ENCODE results near the gene FAF1.

DNA sequence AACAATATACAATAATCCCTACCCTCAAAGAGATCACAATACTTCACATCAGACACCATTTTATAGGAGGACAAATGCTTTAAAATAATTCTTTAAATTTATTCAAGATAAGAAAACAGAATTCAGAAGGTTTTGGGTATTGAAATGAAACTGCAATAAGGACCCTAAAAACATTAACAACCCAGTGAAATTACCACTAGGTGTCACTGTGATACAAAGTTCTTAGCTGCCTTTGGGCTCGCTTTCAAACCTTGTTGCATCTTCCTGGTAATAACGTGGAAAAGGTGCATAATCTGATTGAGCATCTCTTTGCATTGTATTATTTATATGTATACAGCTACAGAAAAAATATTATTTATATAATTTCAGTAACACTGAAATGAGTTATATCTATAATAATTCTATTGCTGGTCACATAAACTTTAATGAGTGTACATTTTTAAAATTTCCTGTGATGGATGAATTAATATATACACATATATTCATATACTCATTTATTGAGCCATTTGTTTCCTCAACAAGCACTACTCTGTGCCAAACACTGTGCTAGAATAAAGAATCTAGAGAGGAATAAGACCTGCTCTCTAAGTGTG lies 185.2 kb downstream of the FAF1 start:
- TF ChIP-seq, protein P1, sequence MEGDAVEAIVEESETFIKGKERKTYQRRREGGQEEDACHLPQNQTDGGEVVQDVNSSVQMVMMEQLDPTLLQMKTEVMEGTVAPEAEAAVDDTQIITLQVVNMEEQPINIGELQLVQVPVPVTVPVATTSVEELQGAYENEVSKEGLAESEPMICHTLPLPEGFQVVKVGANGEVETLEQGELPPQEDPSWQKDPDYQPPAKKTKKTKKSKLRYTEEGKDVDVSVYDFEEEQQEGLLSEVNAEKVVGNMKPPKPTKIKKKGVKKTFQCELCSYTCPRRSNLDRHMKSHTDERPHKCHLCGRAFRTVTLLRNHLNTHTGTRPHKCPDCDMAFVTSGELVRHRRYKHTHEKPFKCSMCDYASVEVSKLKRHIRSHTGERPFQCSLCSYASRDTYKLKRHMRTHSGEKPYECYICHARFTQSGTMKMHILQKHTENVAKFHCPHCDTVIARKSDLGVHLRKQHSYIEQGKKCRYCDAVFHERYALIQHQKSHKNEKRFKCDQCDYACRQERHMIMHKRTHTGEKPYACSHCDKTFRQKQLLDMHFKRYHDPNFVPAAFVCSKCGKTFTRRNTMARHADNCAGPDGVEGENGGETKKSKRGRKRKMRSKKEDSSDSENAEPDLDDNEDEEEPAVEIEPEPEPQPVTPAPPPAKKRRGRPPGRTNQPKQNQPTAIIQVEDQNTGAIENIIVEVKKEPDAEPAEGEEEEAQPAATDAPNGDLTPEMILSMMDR (conservative IDR thresholded peaks at IDR 0.05; ENCODE audit: low read depth, low read length): peak; percentile 79
- TF ChIP-seq EZH2 (IDR thresholded peaks at IDR 0.05; ENCODE audit: borderline replicate concordance, low read depth, low read length, poor library complexity, severe bottlenecking): no peak
